G401 (cell line): ENCODE results near the gene TESK2. TPM values are rescaled to one million over a fixed set of nuclear protein-coding genes. Genes with fewer than 3 reads are reported as not detected.

Experiments
- DNase-seq: peaks from one replicate; pipeline ENCODE4 v3.0.0-alpha.2; 2015; ENCODE audit warnings: low spot score
- in situ Hi-C: cut with HindIII; loops from 2 replicates; pipeline ENCODE4 v1.10.0; 2016; ENCODE audit warnings: low sequenced_read_pairs, mixed read lengths
- total RNA-seq: library from RNA; depleted of rRNA; stranded (reverse); fragments of >200 nt; shearing (Covaris generic); gene quantifications from 2 replicates; pipeline ENCODE4 v1.2.3, GENCODE V29; 2014

TESK2 gene
- total RNA-seq, 1 experiment from 2014 or later: 7.6 TPM

DNA sequence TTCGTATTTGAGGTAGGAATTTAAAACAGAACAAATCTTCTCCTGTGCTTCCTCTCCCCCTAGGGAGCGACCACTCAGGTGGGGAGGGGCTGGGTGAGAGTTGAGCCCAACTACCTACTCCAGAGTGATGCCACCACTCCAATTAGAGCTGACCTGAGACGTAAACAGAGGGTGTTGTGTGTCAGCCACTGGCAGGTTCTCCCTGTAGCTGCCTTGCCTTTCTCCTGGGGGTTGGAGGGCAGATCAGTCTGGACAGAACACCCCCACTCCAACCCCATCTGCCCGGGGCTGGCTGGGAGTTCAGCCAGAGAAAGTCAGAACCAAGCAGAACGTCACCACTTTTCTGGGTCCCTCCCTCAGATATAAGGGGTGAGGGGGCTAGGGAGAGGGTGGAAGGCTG, 162.3 kb downstream of the TESK2 start:
- no peak for DNase-seq
- in situ Hi-C loops: no loop called here

DNA sequence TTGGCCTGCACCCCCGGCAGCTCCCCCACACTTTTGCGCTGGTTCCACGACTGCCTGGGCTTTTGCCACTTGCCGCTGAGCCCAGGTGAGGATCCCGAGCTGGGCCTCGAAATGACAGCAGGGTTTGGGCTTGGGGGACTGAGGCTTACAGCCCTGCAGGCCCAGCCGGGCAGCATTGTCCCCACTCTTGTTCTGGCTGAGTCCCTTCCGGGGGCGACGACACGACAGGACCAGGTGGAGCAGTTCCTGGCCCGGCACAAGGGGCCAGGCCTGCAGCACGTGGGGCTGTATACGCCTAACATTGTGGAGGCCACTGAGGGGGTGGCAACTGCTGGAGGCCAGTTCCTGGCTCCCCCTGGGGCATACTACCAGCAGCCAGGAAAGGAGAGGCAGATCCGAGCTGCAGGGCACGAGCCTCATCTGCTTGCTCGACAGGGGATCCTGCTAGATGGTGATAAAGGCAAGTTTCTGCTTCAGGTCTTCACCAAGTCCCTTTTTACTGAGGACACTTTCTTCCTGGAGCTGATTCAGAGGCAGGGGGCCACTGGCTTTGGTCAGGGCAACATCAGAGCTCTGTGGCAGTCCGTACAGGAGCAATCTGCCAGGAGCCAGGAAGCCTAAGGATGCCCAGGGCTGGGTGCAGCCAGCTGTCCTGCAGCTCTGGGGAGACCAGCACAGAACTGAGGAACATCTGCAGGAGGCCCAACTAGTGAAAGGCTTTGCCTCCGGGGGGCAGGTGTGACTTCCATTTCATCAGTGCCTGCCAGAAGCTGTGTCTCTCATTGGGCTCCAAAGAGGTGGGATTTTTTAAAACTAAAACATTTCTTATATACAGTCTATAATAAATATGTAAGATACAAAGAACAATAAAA, 163.1 kb downstream of the TESK2 start:
- in situ Hi-C loops: no loop called here
- DNase-seq: peak; percentile 36

DNA sequence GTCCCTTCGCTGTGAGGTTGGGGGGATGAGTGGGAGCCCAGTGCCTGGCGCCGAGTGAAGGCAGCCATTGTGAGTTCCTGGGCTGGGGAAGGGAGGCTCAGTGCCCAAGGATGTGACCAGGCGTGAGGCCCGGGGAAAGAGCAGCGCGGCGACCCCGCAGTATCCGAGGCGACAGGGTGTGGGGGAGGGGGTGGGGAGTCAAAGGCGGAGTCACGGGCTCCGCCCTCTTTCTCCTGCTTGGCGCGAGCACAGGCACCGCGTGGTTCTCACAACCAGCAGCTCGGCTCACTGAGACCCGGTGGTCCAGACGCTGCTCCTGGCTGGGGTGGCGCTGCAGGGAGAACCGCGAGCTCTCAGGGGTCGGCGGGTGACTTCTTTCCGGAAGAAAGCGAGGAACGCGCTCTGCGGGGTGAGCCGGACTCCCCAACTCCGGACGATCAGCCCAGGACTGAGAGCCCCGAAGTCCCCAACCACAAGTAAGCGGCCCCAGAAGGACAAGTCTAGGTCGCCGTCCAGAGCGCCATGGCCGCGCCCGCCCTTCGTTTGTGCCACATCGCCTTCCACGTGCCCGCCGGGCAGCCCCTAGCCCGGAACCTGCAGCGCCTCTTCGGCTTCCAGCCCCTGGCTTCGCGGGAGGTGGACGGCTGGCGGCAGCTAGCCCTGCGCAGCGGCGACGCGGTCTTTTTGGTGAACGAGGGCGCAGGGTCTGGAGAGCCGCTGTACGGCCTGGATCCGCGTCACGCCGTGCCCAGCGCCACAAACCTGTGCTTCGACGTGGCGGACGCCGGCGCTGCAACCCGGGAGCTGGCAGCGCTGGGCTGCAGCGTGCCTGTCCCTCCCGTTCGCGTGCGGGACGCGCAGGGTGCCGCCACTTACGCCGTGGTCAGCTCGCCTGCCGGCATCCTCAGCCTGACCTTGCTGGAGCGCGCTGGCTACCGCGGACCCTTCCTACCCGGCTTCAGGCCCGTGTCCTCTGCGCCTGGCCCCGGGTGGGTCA, 164.0 kb downstream of the TESK2 start, which contains the start of gene HPDL:
Gene HPDL (plus strand): TSS at position 269 of the 997 bp plus-strand sequence. CDS start 254 bp downstream, at position 523.
- in situ Hi-C loops: no loop called here
- DNase-seq: peak; percentile 69

DNA sequence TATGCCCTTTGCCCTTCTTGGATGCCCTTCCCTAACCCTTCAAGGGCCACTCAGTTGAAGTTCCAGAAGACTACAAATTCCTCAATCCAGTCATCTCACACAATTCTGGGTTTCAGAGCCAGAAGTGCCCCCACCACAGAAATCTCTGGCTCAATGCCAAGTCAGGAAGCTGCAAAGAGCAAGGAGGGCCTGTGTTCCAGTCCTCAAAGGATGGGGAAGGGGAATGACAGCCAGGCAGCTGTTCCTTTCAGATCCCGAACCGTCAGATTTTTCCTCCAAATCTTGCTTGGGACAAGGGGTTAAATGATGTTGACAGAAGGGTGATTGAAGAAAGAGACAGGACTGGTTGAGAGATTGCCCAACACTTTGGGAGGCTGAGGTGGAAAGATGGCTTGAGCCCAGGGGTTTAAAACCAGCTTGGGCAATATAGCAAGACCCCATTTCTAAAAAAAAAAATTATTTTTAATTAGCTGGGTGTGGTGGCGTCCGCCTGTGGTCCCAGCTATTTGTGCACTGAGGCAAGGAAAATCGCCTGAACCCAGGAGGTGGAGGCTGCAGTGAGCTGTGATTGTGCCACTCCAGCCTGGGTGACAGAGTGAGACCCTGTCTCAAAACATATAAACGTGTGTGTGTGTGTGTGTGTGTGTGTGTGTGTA, 165.0 kb downstream of the TESK2 start:
- DNase-seq: peak; percentile 25

DNA sequence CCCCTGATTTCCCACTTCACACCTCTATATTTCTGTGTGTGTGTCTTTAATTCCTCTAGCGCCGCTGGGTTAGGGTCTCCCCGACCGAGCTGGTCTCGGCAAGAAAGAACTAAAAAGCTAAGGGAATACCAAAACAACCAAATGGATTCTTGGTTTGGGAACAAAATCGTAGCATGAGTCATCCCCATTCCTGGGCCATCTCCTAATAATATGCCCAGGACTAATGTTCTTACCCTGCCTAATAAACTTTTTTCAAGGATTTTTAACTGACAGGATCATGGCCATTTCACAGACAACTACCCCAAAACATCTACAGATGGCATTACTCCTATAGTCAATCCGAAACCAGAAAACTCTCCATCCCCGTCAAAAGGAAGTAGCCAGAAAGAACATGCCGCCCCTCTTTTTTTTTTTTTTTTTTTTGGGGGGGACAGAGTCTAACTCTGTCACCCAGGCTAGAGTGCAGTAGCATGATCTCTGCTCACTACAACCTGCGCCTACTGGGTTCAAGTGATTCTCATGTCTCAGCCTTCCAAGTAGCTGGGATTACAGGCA, 168.4 kb downstream of the TESK2 start:
- DNase-seq: no peak
- in situ Hi-C loops: no loop called here

More for the DNA sequence above, 165.0 kb downstream of the TESK2 start:
- in situ Hi-C loops: no loop called here

DNA sequence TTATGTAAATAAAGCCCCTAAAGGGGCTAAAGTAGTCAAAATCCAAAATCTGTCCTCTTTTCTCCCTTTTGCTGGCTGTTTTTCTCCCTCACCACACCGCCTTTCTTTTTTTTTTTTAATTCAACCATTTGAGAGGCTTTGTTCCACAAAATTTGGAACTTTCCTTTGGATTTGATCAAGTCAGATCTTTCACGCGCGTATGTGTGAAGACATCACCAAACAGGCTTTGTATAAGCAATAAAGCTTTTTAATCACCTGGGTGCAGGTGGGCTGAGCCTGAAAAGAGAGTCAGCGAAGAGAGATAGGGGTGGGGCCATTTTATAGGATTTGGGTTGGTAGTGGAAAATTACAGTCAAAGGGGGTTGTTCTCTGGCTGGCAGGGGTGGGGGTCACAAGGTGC, 169.5 kb downstream of the TESK2 start:
- in situ Hi-C loops: no loop called here
- DNase-seq: no peak

DNA sequence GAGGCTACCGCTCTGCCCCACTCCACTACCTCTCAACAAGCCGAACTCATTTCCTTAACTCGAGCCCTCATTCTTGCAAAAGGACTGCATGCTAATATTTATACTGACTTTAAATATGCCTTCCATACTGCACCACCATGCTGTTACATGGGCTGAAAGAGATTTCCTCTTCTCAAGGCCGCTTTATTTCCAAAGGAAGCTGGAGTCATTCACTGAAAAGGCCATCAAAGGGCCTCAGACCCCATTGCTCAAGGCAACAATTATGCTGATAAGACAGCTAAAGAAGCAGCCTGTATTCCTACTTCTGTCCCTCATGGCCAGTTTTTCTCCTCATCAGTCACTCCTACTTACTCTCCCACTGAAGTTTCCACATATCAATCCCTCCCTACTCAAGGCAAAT, 171.2 kb downstream of the TESK2 start:
- in situ Hi-C loops: no loop called here

DNA sequence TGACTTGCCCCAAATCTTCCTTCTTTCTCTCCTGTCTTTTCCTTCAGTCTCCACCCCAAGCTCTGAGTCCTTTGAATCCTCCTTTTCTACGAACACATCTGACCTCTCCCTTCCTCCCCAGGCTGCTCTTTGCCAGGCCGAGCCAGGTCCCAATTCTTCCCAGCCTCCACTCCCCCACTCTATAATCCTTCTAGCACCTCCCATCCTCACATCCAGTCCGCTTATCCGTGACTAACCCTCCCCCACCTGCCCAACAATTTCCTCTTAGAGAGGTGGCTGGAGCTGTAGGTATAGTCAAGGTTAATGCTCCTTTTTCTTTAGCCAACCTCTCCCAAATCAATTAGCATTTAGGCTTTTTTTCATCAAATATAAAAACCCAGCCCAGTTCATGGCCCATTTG, 173.8 kb downstream of the TESK2 start:
- in situ Hi-C loops: no loop called here

More for the DNA sequence above, 171.2 kb downstream of the TESK2 start:
- DNase-seq: no peak

DNA sequence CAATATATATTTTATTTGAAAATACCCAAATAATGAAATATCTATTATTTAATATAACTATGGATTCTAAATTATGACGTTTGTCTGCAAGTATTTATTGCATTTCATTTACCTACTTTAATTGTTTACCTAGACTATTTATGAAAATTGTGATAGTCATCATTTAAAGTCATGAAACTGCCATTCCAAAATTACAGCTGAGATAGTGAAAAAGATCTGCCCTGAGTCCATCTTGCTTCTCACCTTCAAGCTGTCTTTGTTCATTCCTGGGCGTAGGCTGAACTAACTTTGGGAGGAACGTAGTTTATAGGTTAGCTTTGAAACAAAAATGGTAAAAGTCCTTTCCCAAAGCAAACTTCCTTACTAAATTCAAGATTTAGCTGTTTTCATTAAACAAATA, 176.7 kb downstream of the TESK2 start:
- in situ Hi-C loops: no loop called here
- DNase-seq: no peak

More for the DNA sequence above, 173.8 kb downstream of the TESK2 start:
- no peak for DNase-seq

DNA sequence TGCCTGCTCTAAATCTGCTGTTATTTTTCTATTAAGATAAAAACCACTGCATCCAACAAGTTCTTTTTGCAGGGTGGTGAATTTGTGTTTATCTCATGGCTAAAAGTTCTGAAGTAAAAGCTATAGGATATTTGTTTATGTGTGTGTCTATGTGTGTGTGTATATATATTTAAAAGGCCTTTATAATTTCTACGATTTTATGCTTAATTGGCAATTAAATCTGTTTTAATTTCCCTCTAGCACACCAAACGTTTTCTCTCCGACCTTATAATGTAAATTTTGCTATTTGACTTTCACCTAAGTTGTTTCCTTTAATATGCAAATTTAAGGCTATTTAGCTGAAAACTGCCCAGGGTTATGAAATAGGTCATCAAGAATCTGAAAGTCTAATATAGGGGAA, 184.1 kb downstream of the TESK2 start:
- in situ Hi-C loops: no loop called here

DNA sequence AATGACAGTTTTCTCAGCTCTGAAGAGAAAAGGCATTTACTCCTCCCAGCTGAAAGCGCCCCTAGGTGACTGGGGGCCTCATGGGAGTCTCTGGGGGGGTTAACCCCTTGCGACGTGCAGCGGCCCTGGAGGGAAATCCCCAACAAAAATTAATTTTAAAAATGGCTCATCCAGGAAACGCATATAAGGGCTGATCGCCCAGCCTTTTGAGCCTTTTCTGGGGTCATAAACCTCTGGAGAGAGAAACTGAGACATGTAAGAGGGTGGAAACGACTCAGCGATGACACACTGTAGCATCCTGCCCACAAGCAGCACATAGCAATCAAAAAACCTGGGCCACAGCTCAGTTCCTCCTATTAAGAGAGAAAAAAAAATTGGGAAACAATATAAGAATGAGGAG, 184.6 kb downstream of the TESK2 start:
- in situ Hi-C loops: no loop called here
- DNase-seq: no peak

More for the DNA sequence above, 184.1 kb downstream of the TESK2 start:
- DNase-seq: no peak

DNA sequence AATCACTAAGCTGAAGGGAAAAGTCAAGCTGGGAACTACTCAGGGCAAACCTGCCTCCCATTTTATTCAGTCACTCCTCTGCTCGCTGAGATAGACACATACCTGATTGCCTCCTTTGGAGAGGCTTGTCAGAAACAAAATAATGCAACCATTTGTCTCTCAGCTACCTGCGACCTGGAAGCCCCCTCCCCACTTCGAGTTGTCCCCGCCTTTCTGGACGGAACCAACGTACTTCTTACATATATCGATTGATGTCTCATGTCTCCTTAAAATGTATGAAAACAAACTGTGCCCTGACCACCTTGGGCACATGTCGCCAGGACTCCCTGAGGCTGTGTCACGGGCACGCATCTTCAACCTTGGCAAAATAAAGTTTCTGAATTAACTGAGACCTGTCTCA, 185.7 kb downstream of the TESK2 start:
- in situ Hi-C loops: no loop called here
- DNase-seq: no peak

DNA sequence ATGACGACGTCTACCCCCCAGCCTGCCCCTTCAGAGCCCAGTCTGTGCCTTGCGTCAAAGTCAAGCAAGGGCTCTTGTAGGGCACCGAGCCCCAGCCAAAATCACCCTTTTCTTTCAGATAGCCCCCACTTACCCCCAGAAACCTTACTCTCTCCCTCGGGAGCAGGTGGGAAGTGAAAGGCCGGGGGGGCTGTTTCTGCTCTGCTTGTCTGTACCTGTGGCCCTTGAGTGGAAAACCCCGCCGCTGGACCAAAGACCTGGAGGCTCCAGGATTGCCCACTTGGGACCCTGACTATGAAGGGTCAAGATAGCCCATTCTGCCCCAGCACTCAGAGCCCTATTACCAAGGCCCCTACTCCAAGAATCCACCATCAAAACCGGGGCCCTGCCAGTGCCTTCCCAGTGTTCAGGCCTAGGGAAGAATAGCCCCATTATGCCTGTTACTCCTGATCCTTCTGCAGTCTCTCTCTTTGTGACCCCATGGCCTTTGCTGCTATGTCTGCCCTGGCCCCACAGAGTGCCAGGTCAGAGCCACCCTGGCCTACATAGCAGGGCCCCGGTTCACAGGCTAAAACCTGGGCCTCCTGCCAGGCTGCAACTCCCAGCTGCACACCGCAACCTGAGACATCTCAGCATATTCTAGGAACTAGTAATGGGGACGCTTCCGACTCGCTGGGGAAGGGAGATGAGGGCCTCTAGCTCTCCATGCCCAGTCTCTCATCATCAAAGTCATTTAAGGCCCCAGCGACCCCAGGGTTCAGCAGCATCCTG, 186.5 kb downstream of the TESK2 start:
- in situ Hi-C loops: no loop called here
- DNase-seq: peak; percentile 4

DNA sequence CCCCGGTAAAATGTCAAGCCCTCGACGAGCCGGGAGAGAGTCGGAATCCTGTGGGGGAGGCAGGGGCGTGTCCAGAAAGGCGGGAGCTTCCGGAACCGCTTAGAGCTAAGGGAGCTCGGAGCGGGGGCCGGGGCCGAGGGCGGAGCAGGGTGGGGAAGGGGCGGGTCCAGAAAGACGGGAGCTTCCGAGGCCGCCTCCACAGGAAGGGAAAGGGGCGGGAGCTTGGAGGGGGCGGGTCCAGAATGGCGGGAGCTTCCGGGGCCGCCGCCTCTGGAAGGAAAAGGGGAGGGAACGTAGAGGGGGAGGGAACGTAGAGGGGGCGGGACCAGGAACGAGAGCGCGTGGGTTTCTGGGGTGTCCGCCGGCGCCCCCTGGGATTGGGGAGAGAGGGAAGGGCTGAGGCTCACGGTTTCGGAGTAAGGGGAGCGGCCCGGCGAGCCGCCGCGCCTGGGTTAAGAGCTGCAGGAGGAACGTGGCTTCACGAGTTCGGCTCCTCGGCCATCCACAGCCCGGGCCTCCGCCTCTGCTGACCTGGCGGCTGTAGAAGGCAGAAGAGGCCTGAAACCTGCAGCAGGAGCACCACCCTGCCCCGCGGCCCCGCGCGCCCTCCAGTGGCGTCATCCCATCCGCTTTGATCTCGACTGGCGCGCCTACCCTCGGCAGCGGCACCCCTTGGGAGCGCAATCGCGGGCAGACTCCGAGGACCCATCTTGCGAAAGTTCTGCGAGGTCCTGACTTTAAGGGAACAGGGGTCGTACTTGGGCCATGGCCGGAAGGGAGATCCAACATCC, 187.2 kb downstream of the TESK2 start:
- in situ Hi-C loops: no loop called here
- DNase-seq: peak; percentile 98

DNA sequence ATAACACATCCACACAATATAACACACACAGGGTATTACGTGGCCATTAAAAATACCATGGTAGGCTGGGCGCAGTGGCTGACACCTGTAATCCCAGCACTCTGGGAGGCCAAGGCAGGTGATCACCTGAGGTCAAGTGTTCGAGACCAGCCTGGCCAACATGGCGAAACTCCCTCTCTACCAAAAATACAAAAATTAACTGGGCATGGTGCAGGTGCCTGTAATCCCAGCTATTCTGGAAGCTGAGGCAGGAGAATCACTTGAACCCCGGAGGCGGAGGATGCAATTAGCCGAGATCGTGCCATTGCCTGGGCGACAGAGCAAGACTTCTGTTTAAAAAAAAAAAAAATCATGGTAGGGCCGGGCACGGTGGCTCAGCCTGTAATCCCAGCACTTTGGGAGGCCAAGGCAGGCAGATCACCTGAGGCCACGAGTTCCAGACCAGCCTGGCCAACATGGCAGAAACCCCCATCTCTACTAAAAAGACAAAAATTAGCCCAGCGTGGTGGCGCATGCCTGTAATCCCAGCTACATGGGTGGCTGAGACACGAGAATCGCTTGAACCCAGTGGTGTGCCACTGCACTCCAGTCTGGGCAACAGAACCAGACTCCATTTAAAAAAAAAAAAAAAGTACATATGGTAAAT, 188.3 kb downstream of the TESK2 start:
- in situ Hi-C loops: no loop called here
- no peak for DNase-seq

DNA sequence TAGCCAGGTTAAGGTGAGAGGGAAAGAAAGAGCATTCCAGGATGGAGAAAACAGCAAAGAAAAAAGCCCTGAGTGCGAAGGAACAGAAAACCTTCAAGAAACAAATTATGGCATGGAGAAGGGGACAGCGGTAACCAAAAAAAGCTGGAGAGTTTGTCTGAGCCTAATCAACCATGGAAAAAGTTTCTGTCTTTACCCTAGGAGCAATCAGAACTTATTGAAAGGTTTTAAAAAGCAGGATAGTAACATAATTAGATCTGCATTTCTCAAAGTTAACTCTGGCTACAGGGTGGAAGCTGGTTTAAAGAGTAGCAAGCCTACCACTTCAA, 190.3 kb downstream of the TESK2 start:
- no peak for DNase-seq
- in situ Hi-C loops: no loop called here

DNA sequence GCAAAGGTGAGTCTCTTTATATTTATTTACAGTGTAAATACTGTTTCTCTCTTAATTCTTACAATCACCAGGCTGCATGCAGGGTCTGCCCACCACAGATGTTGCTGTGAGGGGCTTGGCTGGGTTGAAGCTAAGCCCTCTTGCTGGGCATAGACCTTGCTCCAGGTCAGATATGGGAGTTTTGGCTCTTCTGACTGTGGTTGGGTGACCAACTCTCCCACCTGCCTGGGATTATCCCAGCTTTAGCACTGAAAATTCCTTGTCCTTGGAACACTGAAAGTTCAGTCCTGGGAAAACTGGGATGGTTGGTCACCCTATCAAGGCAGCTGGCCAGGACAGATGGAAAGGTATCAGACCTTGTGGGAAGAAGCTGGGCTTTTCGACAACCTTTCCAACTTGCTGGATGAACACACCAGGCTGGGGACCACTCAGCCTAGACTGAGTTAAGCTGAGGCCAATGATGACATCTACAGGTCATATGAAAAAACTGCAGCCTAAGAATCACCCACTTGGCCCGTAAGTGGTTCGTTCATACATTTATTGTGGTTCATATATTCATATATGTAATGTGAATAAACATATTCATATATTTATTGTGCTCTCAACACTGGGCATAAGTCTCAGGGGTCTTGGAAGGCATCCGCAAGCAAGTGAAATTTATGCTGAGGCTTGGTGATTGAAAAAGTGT, 190.8 kb downstream of the TESK2 start:
- in situ Hi-C loops: no loop called here
- DNase-seq: peak; percentile 88
